Sigmoid colon (tissue), 7 donors: Measurements from ENCODE around the gene PDE7B. TPM values are rescaled to one million over a fixed set of nuclear protein-coding genes. Genes with fewer than 3 reads are reported as not detected.

ENCODE experiments used
- DNase-seq: peaks from one replicate; pipeline ENCODE4 v3.0.0-alpha.2; 2019
- H3K27ac ChIP-seq, 4 donors: fragments of 200-600 bp; sonication (generic); one replicate each; pipeline ENCODE4 v1.5.1; 2016 to 2019; ENCODE audit warnings: mild to moderate bottlenecking in 1 of 4
- H3K27me3 ChIP-seq, 3 donors: fragments of 200-600 bp; sonication (generic); one replicate each; pipeline ENCODE4 v1.5.1; 2019; ENCODE audit warnings: mild to moderate bottlenecking in 1 of 3
- H3K36me3 ChIP-seq, 4 donors: fragments of 200-600 bp; sonication (generic); one replicate each; pipeline ENCODE4 v1.5.1; 2016 to 2019
- H3K4me1 ChIP-seq, 4 donors: fragments of 200-600 bp; sonication (generic); one replicate each; pipeline ENCODE4 v1.5.1; 2017 to 2019
- H3K4me3 ChIP-seq, 4 donors: fragments of 200-600 bp; sonication (generic); one replicate each; pipeline ENCODE4 v1.5.1; 2017 to 2019; ENCODE audit warnings: mild to moderate bottlenecking in 2 of 4, moderate library complexity in 1 of 4
- H3K9me3 ChIP-seq, 4 donors: fragments of 200-600 bp in 3 of 4; sonication (generic) in 3 of 4; one replicate each; pipeline versions ENCODE4 v1.5.1 to v1.6.1; 2013 to 2019
- EP300 ChIP-seq, 4 donors: sonication (generic); formaldehyde crosslinking; IDR thresholded peaks; one replicate each; pipeline ENCODE4 v1.6.1; 2017; ENCODE audit warnings: antibody characterized with exemption in 4 of 4
- POLR2A ChIP-seq, 2 donors: fragments of 450-650 bp; IDR thresholded peaks; one replicate each; pipeline ENCODE4 v1.6.1; 2016; ENCODE audit warnings: antibody characterized with exemption in 2 of 2, mild to moderate bottlenecking in 2 of 2, moderate library complexity in 2 of 2
- POLR2AphosphoS5 ChIP-seq, 4 donors: sonication (generic); formaldehyde crosslinking; IDR thresholded peaks; one replicate each; pipeline ENCODE4 v1.6.1; 2017; ENCODE audit warnings: antibody characterized with exemption in 4 of 4
- WGBS, 2 donors: extraction: QIAGEN DNeasy Blood & Tissue Kit; methylation state at CpG; one replicate each; pipeline ENCODE4 v1.1.7; 2013; 5-methylcytosine and 5-hydroxymethylcytosine counted together
- intact Hi-C: fragments of 100-400 bp; cut with DNase I; formaldehyde crosslinking; loops from one replicate; pipeline ENCODE4 v1.15.1; 2023
- polyA plus RNA-seq, 3 donors: library from polyadenylated mRNA; stranded (reverse); fragments of 200-250 nt; gene quantifications; one replicate each; pipeline ENCODE4 v1.2.3, GENCODE V29; 2013
- total RNA-seq, 4 donors: library from RNA; depleted of rRNA; stranded (reverse); fragments of >200 nt; gene quantifications; one replicate each; pipeline ENCODE4 v1.1.0, GENCODE V29; 2016
- TF ChIP-seq, protein P1 (sequence below), 4 experiments: fragments of 450-650 bp in 3 of 4; fragments of 200-600 bp in 1 of 4; IDR thresholded peaks; one replicate each; pipeline ENCODE4 v1.5.1; 2016 to 2019; ENCODE audit warnings: antibody characterized with exemption in 4 of 4, mild to moderate bottlenecking in 3 of 4, moderate library complexity in 2 of 4
- donor health status: healthy with polysubstance abuse.
- donor health status: Bipolar disorder and iron deficiency.
- donor health status: healthy.

The PDE7B gene
- total and polyA plus RNA-seq, 7 donors: 1.1 to 10.3 (median 6.3) TPM

DNA sequence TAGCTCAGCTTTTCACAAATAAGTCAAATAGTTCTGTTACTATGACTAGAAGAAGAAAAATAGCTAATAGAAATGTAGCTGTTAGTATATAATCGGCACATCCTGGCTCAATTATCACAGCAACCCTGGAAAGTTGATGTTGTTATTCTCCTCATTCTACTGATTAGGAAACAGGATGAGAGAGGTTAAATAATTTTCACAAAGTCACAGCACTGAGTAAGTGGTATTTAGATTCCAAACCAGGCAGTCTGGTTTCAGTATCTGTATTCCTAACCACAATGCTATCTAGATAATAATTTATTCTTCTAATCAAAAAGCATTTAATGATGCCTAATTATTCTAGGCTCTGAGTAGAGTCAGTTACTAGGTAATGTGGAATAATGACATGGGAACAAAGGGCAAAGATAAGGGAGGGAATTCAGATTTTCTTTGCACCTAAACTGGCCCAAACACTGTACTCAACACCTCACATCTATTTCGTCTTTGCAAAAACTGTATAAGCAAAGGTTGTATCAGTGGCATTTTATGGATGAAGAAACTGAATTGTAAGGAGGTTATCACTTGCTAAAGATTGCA, 51.3 kb downstream of the PDE7B start:
- WGBS, 2 donors: 79% methylated on average over 2 of the region's 2 CpGs
- intact Hi-C loops: no loop called here

GRCh38 chr6:135904666-135905065, 53.2 kb downstream of the PDE7B start:
- no peaks in the 10 kb centered on the region for H3K27me3 ChIP-seq
- intact Hi-C loops: no loop called here

More for the DNA sequence above, 51.3 kb downstream of the PDE7B start:
- TF ChIP-seq EP300 (IDR thresholded peaks at IDR 0.05): no peak
- TF ChIP-seq POLR2AphosphoS5 (IDR thresholded peaks at IDR 0.05): no peak
- TF ChIP-seq POLR2A (IDR thresholded peaks at IDR 0.05): no peak
- TF ChIP-seq, protein P1, sequence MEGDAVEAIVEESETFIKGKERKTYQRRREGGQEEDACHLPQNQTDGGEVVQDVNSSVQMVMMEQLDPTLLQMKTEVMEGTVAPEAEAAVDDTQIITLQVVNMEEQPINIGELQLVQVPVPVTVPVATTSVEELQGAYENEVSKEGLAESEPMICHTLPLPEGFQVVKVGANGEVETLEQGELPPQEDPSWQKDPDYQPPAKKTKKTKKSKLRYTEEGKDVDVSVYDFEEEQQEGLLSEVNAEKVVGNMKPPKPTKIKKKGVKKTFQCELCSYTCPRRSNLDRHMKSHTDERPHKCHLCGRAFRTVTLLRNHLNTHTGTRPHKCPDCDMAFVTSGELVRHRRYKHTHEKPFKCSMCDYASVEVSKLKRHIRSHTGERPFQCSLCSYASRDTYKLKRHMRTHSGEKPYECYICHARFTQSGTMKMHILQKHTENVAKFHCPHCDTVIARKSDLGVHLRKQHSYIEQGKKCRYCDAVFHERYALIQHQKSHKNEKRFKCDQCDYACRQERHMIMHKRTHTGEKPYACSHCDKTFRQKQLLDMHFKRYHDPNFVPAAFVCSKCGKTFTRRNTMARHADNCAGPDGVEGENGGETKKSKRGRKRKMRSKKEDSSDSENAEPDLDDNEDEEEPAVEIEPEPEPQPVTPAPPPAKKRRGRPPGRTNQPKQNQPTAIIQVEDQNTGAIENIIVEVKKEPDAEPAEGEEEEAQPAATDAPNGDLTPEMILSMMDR (IDR thresholded peaks at IDR 0.05): no peak
- DNase-seq: no peak
- Histone ChIP-seq H3K4me1 (peaks cover 0 to 14% (median 6%) of the 10 kb centered on the region in 4 donors), H3K36me3 (no peaks in the 10 kb centered on the region), H3K4me3 (no peak overlapping the region), H3K27me3 (no peaks in the 10 kb centered on the region), H3K27ac (peak overlapping the region in 3 of 4 donors; percentile 40 to 58 (median 54)), H3K9me3 (no peaks in the 10 kb centered on the region)

GRCh38 chr6:135905604-135906300, 54.3 kb downstream of the PDE7B start:
- Histone ChIP-seq H3K27me3 (no peaks in the 10 kb centered on the region), H3K4me3 (no peak overlapping the region), H3K4me1 (peaks cover 0 to 14% (median 6%) of the 10 kb centered on the region in 4 donors), H3K9me3 (no peaks in the 10 kb centered on the region), H3K27ac (no peak overlapping the region), H3K36me3 (no peaks in the 10 kb centered on the region)
- WGBS, 2 donors: 88 to 93% methylated on average over 18 of the region's 18 CpGs
- intact Hi-C loops: no loop called here
- no peak for DNase-seq
- no peak for TF ChIP-seq POLR2AphosphoS5 (IDR thresholded peaks at IDR 0.05)
- TF ChIP-seq, protein P1 (IDR thresholded peaks at IDR 0.05): no peak
- no peak for TF ChIP-seq EP300 (IDR thresholded peaks at IDR 0.05)
- TF ChIP-seq POLR2A (IDR thresholded peaks at IDR 0.05): no peak

More at GRCh38 chr6:135904666-135905065, 53.2 kb downstream of the PDE7B start:
- WGBS, 2 donors: 65 to 68% methylated on average over 2 of the region's 2 CpGs
- peaks cover 0 to 14% (median 6%) of the 10 kb centered on the region in 4 donors for H3K4me1 ChIP-seq
- no peak overlapping the region for H3K27ac ChIP-seq
- TF ChIP-seq, protein P1 (IDR thresholded peaks at IDR 0.05): no peak
- TF ChIP-seq POLR2AphosphoS5 (IDR thresholded peaks at IDR 0.05) (no peak), EP300 (IDR thresholded peaks at IDR 0.05) (no peak), POLR2A (IDR thresholded peaks at IDR 0.05) (no peak)
- DNase-seq: no peak
- H3K9me3 ChIP-seq: no peaks in the 10 kb centered on the region
- H3K36me3 ChIP-seq: no peaks in the 10 kb centered on the region
- no peak overlapping the region for H3K4me3 ChIP-seq

- 81 to 86% methylated on average over 3 of the region's 3 CpGs for WGBS, 2 donors
- H3K4me3 ChIP-seq: no peak overlapping the region
- H3K27ac ChIP-seq: no peak overlapping the region
- intact Hi-C loops: no loop called here
- DNase-seq: no peak
- no peaks in the 10 kb centered on the region for H3K9me3 ChIP-seq
- no peaks in the 10 kb centered on the region for H3K27me3 ChIP-seq
- TF ChIP-seq POLR2AphosphoS5 (IDR thresholded peaks at IDR 0.05): no peak
- TF ChIP-seq, protein P1 (IDR thresholded peaks at IDR 0.05): no peak
- no peak for TF ChIP-seq EP300 (IDR thresholded peaks at IDR 0.05)
- TF ChIP-seq POLR2A (IDR thresholded peaks at IDR 0.05): no peak
- H3K4me1 ChIP-seq: peaks cover 0 to 12% (median 6%) of the 10 kb centered on the region in 4 donors
- H3K36me3 ChIP-seq: no peaks in the 10 kb centered on the region
Measured at GRCh38 chr6:135906542-135906941, 55.0 kb downstream of the PDE7B start.
